Measurements from ENCODE around the gene RNF157. TPM values are rescaled to one million over a fixed set of nuclear protein-coding genes. Genes with fewer than 3 reads are reported as not detected.

Gene RNF157
- polyA plus RNA-seq, 2 of the 4 experiments (the other 2 are of a cell fraction) = 7.2 to 8.5 TPM

GRCh38 chr17:76119409-76120371 is 120.6 kb downstream of the RNF157 start:
- no peak for TF ChIP-seq CBX8 (IDR thresholded peaks at IDR 0.05)
- TF ChIP-seq HEYL (CRISPR knock-in tag; IDR thresholded peaks at IDR 0.05) = no peak
- no peak for TF ChIP-seq HOXB5 (CRISPR knock-in tag; IDR thresholded peaks at IDR 0.05)
- TF ChIP-seq RNF2 (IDR thresholded peaks at IDR 0.05; ENCODE audit: borderline replicate concordance, low read depth) = no peak
- POLR2A ChIA-PET = no interaction called here
- 78% methylated on average over 19 of the region's 19 CpGs for WGBS (ENCODE audit: missing lambda C conversion rate)
- no peak overlapping the region for H3K4me2 ChIP-seq
- no peaks in the 10 kb centered on the region for H3K9me3 ChIP-seq
- no peak overlapping the region for H3K27ac ChIP-seq
- CTCF ChIA-PET = interaction anchor here (0.5 to 38.7 kb wide), 23 partner anchors 9 to 334 kb away, joined by 3 to 755 read pairs (median 6); partner anchors contain the start of genes EXOC7 and FOXJ1
- H3K4me3 ChIP-seq = no peak overlapping the region
- ATAC-seq = no peak
- FAIRE-seq = no peak
- peaks cover 5% of the 10 kb centered on the region for H3K4me1 ChIP-seq
- no peak for DNase-seq (ENCODE audit: low read depth in 1 of 2, low spot score in 1 of 2)

- H3K4me3 ChIP-seq = no peak overlapping the region
- TF ChIP-seq BHLHE40 (IDR thresholded peaks at IDR 0.05; ENCODE audit: low read depth, low read length) = no peak
- CTCF ChIA-PET = interaction anchor here (0.6 to 38.7 kb wide), 8 partner anchors 8 to 282 kb away, joined by 3 to 755 read pairs (median 3); partner anchors contain the start of gene EXOC7
- no peaks in the 10 kb centered on the region for H3K9me3 ChIP-seq
- H3K4me2 ChIP-seq = no peak overlapping the region
- FAIRE-seq (no peak), ATAC-seq (no peak), DNase-seq (ENCODE audit: low read depth in 1 of 2, low spot score in 1 of 2) (no peak)
- WGBS (ENCODE audit: missing lambda C conversion rate) = 66% methylated on average over 7 of the region's 7 CpGs
- H3K27ac ChIP-seq = no peak overlapping the region
- POLR2A ChIA-PET = interaction anchor here (1.0 kb wide), 1 partner anchor 11 kb away, joined by 3 read pairs; the partner anchor contains the start of gene EXOC7
- H3K4me1 ChIP-seq = no peaks in the 10 kb centered on the region
These were observed 125.0 kb downstream of the RNF157 start for GRCh38 chr17:76115138-76115754.

- CTCF ChIA-PET = interaction anchor here (0.6 to 38.7 kb wide), 7 partner anchors 7 to 187 kb away, joined by 3 to 755 read pairs (median 4); partner anchors contain the start of gene EXOC7
- H3K4me2 ChIP-seq = no peak overlapping the region
- DNase-seq (ENCODE audit: low read depth in 1 of 2, low spot score in 1 of 2) (no peak), ATAC-seq (no peak), FAIRE-seq (no peak)
- H3K9me3 ChIP-seq = no peaks in the 10 kb centered on the region
- WGBS (ENCODE audit: missing lambda C conversion rate) = 77% methylated on average over 2 of the region's 2 CpGs
- POLR2A ChIA-PET = no interaction called here
- H3K4me1 ChIP-seq = no peaks in the 10 kb centered on the region
- TF ChIP-seq HOXA7 (CRISPR knock-in tag; IDR thresholded peaks at IDR 0.05) (no peak), HOXB5 (CRISPR knock-in tag; IDR thresholded peaks at IDR 0.05) (no peak), PHF8 (IDR thresholded peaks at IDR 0.05; ENCODE audit: borderline replicate concordance, low read depth) (no peak), CBX8 (IDR thresholded peaks at IDR 0.05) (no peak), MAX (IDR thresholded peaks at IDR 0.05) (no peak), RARB (CRISPR knock-in tag; IDR thresholded peaks at IDR 0.05) (no peak), E2F6 (IDR thresholded peaks at IDR 0.05; ENCODE audit: borderline replicate concordance, low read depth) (no peak), EHMT2 (IDR thresholded peaks at IDR 0.05; ENCODE audit: low read depth) (no peak), CHD2 (IDR thresholded peaks at IDR 0.05; ENCODE audit: low read length, partially characterized antibody) (no peak), MAZ (IDR thresholded peaks at IDR 0.05; ENCODE audit: borderline replicate concordance, low read depth, low read length) (no peak), SREBF2 (IDR thresholded peaks at IDR 0.05) (no peak), TP53 (CRISPR knock-in tag; IDR thresholded peaks at IDR 0.05) (no peak), POLR2A (IDR thresholded peaks at IDR 0.05; ENCODE audit: low read length) (no peak), CHD4 (IDR thresholded peaks at IDR 0.05; ENCODE audit: borderline replicate concordance) (no peak), CTCF (IDR thresholded peaks at IDR 0.05) (no peak), MYC (IDR thresholded peaks at IDR 0.05; ENCODE audit: borderline replicate concordance, low read length) (no peak)
- H3K4me3 ChIP-seq = no peak overlapping the region
- no peak overlapping the region for H3K27ac ChIP-seq
These were observed 128.3 kb downstream of the RNF157 start for GRCh38 chr17:76111956-76112355.
